Esophagus squamous epithelium (tissue), 5 donors: ENCODE data around the gene RCHY1. TPM values are rescaled to one million over a fixed set of nuclear protein-coding genes. Genes with fewer than 3 reads are reported as not detected.
"Not testable (repeated sequence)": the region's sequence is repeated elsewhere in the genome, so short reads cannot be mapped to it uniquely, and the experiment has no call there.

ENCODE experiments used
- DNase-seq: peaks from one replicate; lab custom pipeline; 2025; lab: John Stamatoyannopoulos, UW
- H3K27ac ChIP-seq, 4 donors: fragments of 200-600 bp; sonication (generic); one replicate each; pipeline ENCODE4 v1.5.1; 2016 to 2019; ENCODE audit warnings: mild to moderate bottlenecking in 1 of 4
- H3K27me3 ChIP-seq, 4 donors: fragments of 200-600 bp; sonication (generic); 1 replicate in 3 of 4; 2 replicates in 1 of 4; pipeline versions ENCODE4 v1.5.1 to v1.6.0; 2017 to 2021; ENCODE audit warnings: antibody characterized with exemption in 1 of 4
- H3K36me3 ChIP-seq, 3 donors: fragments of 200-600 bp; sonication (generic); one replicate each; pipeline ENCODE4 v1.5.1; 2016 to 2019
- H3K4me1 ChIP-seq, 3 donors: fragments of 200-600 bp; sonication (generic); one replicate each; pipeline ENCODE4 v1.5.1; 2017 to 2019
- H3K4me3 ChIP-seq, 4 donors: fragments of 200-600 bp; sonication (generic); 1 replicate in 3 of 4; 2 replicates in 1 of 4; pipeline ENCODE4 v1.5.1; 2016 to 2019; ENCODE audit warnings: mild to moderate bottlenecking in 2 of 4, moderate library complexity in 1 of 4
- H3K9me3 ChIP-seq, 3 donors: fragments of 200-600 bp; sonication (generic); one replicate each; pipeline ENCODE4 v1.5.1; 2016 to 2019
- POLR2A ChIP-seq, 4 donors: fragments of 450-650 bp; IDR thresholded peaks; one replicate each; pipeline ENCODE4 v1.6.1; 2017; ENCODE audit warnings: antibody characterized with exemption in 4 of 4, mild to moderate bottlenecking in 4 of 4, moderate library complexity in 3 of 4
- WGBS, 2 donors: methylation state at CpG; one replicate each; pipeline ENCODE4 v1.1.5; 2018; 5-methylcytosine and 5-hydroxymethylcytosine counted together
- intact Hi-C: fragments of 100-400 bp; cut with DNase I; formaldehyde crosslinking; loops from one replicate; pipeline ENCODE4 v1.15.0; 2022
- total RNA-seq, 4 donors: library from RNA; depleted of rRNA; stranded (reverse); fragments of >200 nt; gene quantifications; one replicate each; pipeline ENCODE4 v1.1.0, GENCODE V29; 2016
- TF ChIP-seq, protein P1 (sequence below), 6 experiments: fragments of 450-650 bp in 4 of 6; fragments of 200-600 bp in 2 of 6; sonication (generic) in 2 of 6; IDR thresholded peaks; one replicate each; pipeline ENCODE4 v1.5.1; 2016 to 2019; ENCODE audit warnings: antibody characterized with exemption in 6 of 6, mild to moderate bottlenecking in 4 of 6, moderate library complexity in 4 of 6
- donor health status: DM: yes; HTN: yes; CAD: no.

The RCHY1 gene
- total RNA-seq, 4 donors from 2014 or later = 11.6 to 27.5 (median 15.1) TPM

DNA sequence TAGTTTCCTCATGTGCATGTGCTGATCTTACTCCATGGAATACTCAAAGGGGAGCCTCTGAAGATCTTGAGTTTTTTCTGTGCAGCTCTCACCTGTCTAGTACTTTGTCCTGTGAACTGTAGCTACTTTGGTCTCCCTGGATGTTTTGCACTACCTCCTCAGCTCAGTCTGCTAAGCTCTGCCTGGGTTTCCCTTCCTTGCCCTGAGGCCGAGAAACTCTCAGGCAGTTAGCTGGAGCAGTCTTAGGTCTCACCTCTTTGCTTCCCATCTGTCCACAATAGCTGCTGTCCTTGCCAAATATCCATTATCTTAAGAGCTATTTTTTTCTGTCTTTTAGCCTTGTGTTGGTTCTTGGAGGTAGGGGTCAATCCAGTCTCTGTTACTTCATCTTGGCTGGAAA lies 11.7 kb upstream of the RCHY1 start:
- Histone ChIP-seq H3K27me3 (no peaks in the 10 kb centered on the region), H3K9me3 (no peaks in the 10 kb centered on the region), H3K4me1 (no peaks in the 10 kb centered on the region), H3K36me3 (peaks cover 0 to 99% (median 9%) of the 10 kb centered on the region in 3 donors), H3K4me3 (no peak overlapping the region), H3K27ac (no peak overlapping the region)
- TF ChIP-seq, protein P1, sequence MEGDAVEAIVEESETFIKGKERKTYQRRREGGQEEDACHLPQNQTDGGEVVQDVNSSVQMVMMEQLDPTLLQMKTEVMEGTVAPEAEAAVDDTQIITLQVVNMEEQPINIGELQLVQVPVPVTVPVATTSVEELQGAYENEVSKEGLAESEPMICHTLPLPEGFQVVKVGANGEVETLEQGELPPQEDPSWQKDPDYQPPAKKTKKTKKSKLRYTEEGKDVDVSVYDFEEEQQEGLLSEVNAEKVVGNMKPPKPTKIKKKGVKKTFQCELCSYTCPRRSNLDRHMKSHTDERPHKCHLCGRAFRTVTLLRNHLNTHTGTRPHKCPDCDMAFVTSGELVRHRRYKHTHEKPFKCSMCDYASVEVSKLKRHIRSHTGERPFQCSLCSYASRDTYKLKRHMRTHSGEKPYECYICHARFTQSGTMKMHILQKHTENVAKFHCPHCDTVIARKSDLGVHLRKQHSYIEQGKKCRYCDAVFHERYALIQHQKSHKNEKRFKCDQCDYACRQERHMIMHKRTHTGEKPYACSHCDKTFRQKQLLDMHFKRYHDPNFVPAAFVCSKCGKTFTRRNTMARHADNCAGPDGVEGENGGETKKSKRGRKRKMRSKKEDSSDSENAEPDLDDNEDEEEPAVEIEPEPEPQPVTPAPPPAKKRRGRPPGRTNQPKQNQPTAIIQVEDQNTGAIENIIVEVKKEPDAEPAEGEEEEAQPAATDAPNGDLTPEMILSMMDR (IDR thresholded peaks at IDR 0.05) = no peak
- no peak for TF ChIP-seq POLR2A (IDR thresholded peaks at IDR 0.05)
- 92 to 100% methylated on average over 1 of the region's 1 CpG for WGBS, 2 donors
- DNase-seq = no peak
- intact Hi-C loops = no loop called here

DNA sequence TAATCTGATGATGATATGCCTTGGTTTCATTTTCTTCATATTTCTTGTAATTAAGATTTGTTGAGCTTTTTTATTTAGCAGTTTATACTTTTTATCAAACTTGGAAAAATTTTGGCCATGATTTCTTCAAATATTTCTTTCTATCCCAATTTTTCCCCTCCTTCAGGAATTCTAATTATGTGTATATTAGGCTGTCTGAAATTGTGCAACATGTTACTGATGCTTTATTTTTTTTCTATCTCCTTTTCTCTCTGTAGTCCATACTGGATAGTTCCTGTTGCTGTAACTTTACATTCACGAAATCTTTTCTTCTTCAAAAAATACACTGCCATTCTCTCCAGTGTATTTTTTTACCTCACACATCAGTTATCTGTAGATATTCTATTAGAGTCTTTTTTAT lies 10.9 kb upstream of the RCHY1 start:
- TF ChIP-seq, protein P1 (IDR thresholded peaks at IDR 0.05) = no peak
- TF ChIP-seq POLR2A (IDR thresholded peaks at IDR 0.05) = no peak
- peaks cover 0 to 92% (median 9%) of the 10 kb centered on the region in 3 donors for H3K36me3 ChIP-seq
- 81 to 84% methylated on average over 1 of the region's 1 CpG for WGBS, 2 donors

DNA sequence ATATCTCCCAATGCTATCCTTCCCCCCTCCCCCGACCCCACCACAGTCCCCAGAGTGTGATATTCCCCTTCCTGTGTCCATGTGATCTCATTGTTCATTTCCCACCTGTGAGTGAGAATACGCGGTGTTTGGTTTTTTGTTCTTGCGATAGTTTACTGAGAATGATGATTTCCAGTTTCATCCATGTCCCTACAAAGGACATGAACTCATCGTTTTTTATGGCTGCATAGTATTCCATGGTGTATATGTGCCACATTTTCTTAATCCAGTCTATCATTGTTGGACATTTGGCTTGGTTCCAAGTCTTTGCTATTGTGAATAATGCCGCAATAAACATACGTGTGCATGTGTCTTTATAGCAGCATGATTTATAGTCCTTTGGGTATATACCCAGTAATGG lies 5.2 kb upstream of the RCHY1 start:
- intact Hi-C loops, H3K27ac ChIP-seq, H3K4me3 ChIP-seq, H3K9me3 ChIP-seq, H3K27me3 ChIP-seq, DNase-seq: not testable (repeated sequence)
- Histone ChIP-seq H3K36me3 (peaks cover 0 to 64% (median 9%) of the 10 kb centered on the region in 3 donors), H3K4me1 (peaks cover 0 to 22% (median 3%) of the 10 kb centered on the region in 3 donors)
- 96% methylated on average over 4 of the region's 7 CpGs; no CpG with 5 or more reads in 1 of the 2 donors for WGBS, 2 donors

More for the DNA sequence above, 10.9 kb upstream of the RCHY1 start:
- Histone ChIP-seq H3K27ac (no peak overlapping the region), H3K4me1 (no peaks in the 10 kb centered on the region), H3K27me3 (no peaks in the 10 kb centered on the region), H3K9me3 (no peaks in the 10 kb centered on the region), H3K4me3 (no peak overlapping the region)
- intact Hi-C loops = no loop called here
- DNase-seq = no peak

DNA sequence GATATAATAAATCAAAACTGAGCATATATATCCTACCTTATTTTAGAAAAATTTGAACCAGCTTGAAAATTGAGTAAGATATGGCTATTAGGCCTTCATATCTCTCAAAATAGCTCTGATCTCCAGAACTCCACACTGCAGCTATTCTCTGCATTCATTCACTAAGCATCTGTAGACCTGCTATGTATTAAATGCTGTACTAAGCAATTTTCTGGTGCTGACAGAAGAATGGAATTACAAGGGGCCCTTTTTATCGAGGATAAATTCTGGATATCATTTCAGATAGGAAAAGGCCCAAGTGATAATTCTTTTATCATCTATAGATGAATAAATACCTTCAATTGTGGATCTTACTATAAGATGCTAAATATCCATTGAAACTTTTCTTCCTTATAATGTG lies 1.9 kb upstream of the RCHY1 start:
- Histone ChIP-seq H3K4me1 (peaks cover 12 to 46% (median 19%) of the 10 kb centered on the region in 3 donors), H3K27me3 (no peaks in the 10 kb centered on the region), H3K36me3 (peaks cover 0 to 31% (median 9%) of the 10 kb centered on the region in 3 donors), H3K27ac (no peak overlapping the region), H3K9me3 (no peaks in the 10 kb centered on the region), H3K4me3 (no peak overlapping the region)
- WGBS, 2 donors = 87 to 95% methylated on average over 1 of the region's 1 CpG
- TF ChIP-seq, protein P1 (IDR thresholded peaks at IDR 0.05) = no peak
- TF ChIP-seq POLR2A (IDR thresholded peaks at IDR 0.05) = no peak
- DNase-seq = no peak
- intact Hi-C loops = no loop called here

DNA sequence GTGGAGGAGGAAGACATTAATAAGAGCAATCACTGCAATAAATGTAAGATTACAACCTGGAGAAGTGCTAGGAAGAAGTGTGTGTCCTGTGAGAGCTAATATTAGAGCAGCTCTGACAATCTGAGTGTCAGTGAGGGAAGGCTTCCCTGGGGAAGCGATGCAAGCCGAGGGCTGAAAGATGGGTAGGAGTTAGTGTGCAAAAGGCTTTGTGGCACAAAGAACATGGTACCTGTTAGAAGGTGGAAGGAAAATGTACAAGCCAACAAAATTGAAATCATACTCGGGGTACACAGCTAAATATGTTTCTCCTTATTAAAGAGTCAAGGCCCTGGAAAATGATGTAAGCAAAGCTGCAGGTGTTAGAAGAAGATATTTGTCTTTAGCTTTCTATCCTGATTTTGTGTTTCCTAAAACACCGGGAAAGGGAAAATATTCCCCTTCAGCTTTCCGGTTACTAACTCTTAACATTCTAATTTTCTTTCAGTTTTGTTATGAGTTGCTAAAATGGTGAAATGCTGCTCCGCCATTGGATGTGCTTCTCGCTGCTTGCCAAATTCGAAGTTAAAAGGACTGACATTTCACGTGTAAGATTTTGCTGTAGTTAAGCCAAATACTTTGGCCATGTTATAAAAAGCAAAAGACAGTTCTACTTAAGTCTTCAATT lies 878 bp upstream of the RCHY1 start:
- WGBS, 2 donors = 23 to 34% methylated on average over 9 of the region's 9 CpGs
- TF ChIP-seq, protein P1 (IDR thresholded peaks at IDR 0.05) = no peak
- no peak for TF ChIP-seq POLR2A (IDR thresholded peaks at IDR 0.05)

More for the DNA sequence above, 878 bp upstream of the RCHY1 start:
- no peak for DNase-seq
- H3K4me1 ChIP-seq = peaks cover 12 to 57% (median 21%) of the 10 kb centered on the region in 3 donors
- H3K36me3 ChIP-seq = peaks cover 0 to 28% (median 9%) of the 10 kb centered on the region in 3 donors
- H3K9me3 ChIP-seq = no peaks in the 10 kb centered on the region
- peak overlapping the region; percentile 47 to 90 (median 82) for H3K4me3 ChIP-seq
- H3K27me3 ChIP-seq = no peaks in the 10 kb centered on the region
- peak overlapping the region; percentile 84 to 99 (median 94) for H3K27ac ChIP-seq
- intact Hi-C loops = no loop called here
